Measurements from ENCODE around the gene PLSCR2. TPM values are rescaled to one million over a fixed set of nuclear protein-coding genes. Genes with fewer than 3 reads are reported as not detected.
"Not testable (repeated sequence)": the region's sequence is repeated elsewhere in the genome, so short reads cannot be mapped to it uniquely, and the experiment has no call there.

PLSCR2 gene
- polyA plus RNA-seq, 1 experiment, result not detected

GRCh38 chr3:146485297-146485696 lies 15.9 kb upstream of the PLSCR2 start:
- no peak overlapping the region for H3K4me3 ChIP-seq (ENCODE audit: low read depth, low read length)
- POLR2A ChIA-PET, result no interaction called here
- no peak for TF ChIP-seq CTCF (IDR thresholded peaks at IDR 0.05; ENCODE audit: insufficient read depth, low read depth, low read length)
- DNase-seq (ENCODE audit: low read depth), result no peak
- no peaks in the 10 kb centered on the region for H3K36me3 ChIP-seq (ENCODE audit: control insufficient read depth, insufficient read depth, low read length)
- CTCF ChIA-PET, result no interaction called here
- H3K27me3 ChIP-seq (ENCODE audit: control insufficient read depth, insufficient read depth, low read length), result no peaks in the 10 kb centered on the region

GRCh38 chr3:146476094-146476740 lies 6.9 kb upstream of the PLSCR2 start:
- Histone ChIP-seq H3K4me3 (ENCODE audit: low read depth, low read length) (no peak overlapping the region), H3K36me3 (ENCODE audit: control insufficient read depth, insufficient read depth, low read length) (no peaks in the 10 kb centered on the region), H3K27me3 (ENCODE audit: control insufficient read depth, insufficient read depth, low read length) (no peaks in the 10 kb centered on the region; the same call in 1 of the 2 replicates)
- ChIA-PET POLR2A (no interaction called here), CTCF (no interaction called here)
- DNase-seq (ENCODE audit: low read depth), result no peak
- no peak for TF ChIP-seq CTCF (IDR thresholded peaks at IDR 0.05; ENCODE audit: insufficient read depth, low read depth, low read length)

DNA sequence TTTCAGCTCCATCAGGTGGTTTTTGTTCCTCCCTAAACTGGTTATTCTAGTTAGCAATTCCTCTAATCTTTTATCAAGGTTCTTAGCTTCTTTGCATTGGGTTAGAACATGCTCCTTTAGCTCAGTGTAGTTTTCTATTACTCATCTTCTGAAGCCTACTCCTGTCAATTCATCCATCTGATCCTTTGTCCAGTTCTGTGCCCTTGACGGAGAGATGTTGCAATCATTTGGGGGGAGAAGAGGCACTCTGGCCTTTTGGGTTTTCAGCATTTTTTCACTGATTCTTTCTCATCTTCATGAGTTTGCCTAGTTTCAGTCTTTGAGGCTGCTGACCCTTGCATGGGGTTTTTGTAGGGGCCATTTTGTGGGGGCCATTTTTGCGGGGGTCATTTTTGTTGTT lies 5.6 kb upstream of the PLSCR2 start:
- H3K4me3 ChIP-seq (ENCODE audit: low read depth, low read length); CTCF ChIA-PET; H3K27me3 ChIP-seq (ENCODE audit: control insufficient read depth, insufficient read depth, low read length); H3K36me3 ChIP-seq (ENCODE audit: control insufficient read depth, insufficient read depth, low read length); DNase-seq (ENCODE audit: low read depth): not testable (repeated sequence)
- POLR2A ChIA-PET, result interaction anchor here (0.6 kb wide), 1 partner anchor 22 kb away, joined by 3 read pairs; no protein-coding TSS in a partner anchor

GRCh38 chr3:146473726-146474125 lies 4.4 kb upstream of the PLSCR2 start:
- ChIA-PET POLR2A (no interaction called here), CTCF (no interaction called here)
- no peak for DNase-seq (ENCODE audit: low read depth)
- Histone ChIP-seq H3K27me3 (ENCODE audit: control insufficient read depth, insufficient read depth, low read length) (no peaks in the 10 kb centered on the region; the same call in 1 of the 2 replicates), H3K36me3 (ENCODE audit: control insufficient read depth, insufficient read depth, low read length) (no peaks in the 10 kb centered on the region), H3K4me3 (ENCODE audit: low read depth, low read length) (no peak overlapping the region)
- TF ChIP-seq CTCF (IDR thresholded peaks at IDR 0.05; ENCODE audit: insufficient read depth, low read depth, low read length), result no peak

DNA sequence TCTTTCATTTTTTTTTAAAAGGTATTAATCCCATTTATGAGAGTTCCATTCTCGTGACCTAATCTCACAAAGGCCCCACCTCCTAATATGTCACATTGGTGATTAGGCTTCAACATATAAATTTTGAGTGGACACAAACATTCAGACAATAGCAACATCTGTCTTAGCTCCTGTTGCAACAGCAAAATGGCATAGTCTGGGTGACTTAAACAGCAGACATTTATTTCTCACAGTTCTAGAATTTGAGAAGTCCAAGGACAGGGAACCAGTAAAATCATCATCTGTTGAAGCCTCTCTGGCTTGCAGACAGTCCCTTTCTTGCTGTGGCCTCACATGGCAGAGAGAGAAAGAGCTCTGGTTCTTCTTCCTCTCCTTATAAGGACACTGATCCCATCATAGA lies 3.2 kb upstream of the PLSCR2 start:
- Histone ChIP-seq H3K27me3 (ENCODE audit: control insufficient read depth, insufficient read depth, low read length) (no peaks in the 10 kb centered on the region; the same call in 1 of the 2 replicates), H3K36me3 (ENCODE audit: control insufficient read depth, insufficient read depth, low read length) (no peaks in the 10 kb centered on the region), H3K4me3 (ENCODE audit: low read depth, low read length) (no peak overlapping the region)
- POLR2A ChIA-PET, result no interaction called here
- TF ChIP-seq CTCF (IDR thresholded peaks at IDR 0.05; ENCODE audit: insufficient read depth, low read depth, low read length), result no peak
- CTCF ChIA-PET, result no interaction called here
- no peak for DNase-seq (ENCODE audit: low read depth)

- Histone ChIP-seq H3K27me3 (ENCODE audit: control insufficient read depth, insufficient read depth, low read length) (no peaks in the 10 kb centered on the region; the same call in 1 of the 2 replicates), H3K4me3 (ENCODE audit: low read depth, low read length) (no peak overlapping the region), H3K36me3 (ENCODE audit: control insufficient read depth, insufficient read depth, low read length) (no peaks in the 10 kb centered on the region)
- CTCF ChIA-PET, result no interaction called here
- no peak for TF ChIP-seq CTCF (IDR thresholded peaks at IDR 0.05; ENCODE audit: insufficient read depth, low read depth, low read length)
- DNase-seq (ENCODE audit: low read depth), result no peak
- POLR2A ChIA-PET, result no interaction called here
Observed at GRCh38 chr3:146471012-146471411, 1.7 kb upstream of the PLSCR2 start.

Data from BJ (cell line).